Measurements from ENCODE around the gene EVC2. TPM values are rescaled to one million over a fixed set of nuclear protein-coding genes. Genes with fewer than 3 reads are reported as not detected.

Gene EVC2
- total and polyA plus RNA-seq, 8 donors = 4.1 to 11.0 (median 9.4) TPM

- Histone ChIP-seq H3K4me1 (no peaks in the 10 kb centered on the region), H3K36me3 (peaks cover 0 to 20% of the 10 kb centered on the region in 2 donors), H3K27me3 (no peaks in the 10 kb centered on the region), H3K9me3 (no peaks in the 10 kb centered on the region), H3K27ac (no peak overlapping the region), H3K4me3 (no peak overlapping the region)
- TF ChIP-seq, protein P1, sequence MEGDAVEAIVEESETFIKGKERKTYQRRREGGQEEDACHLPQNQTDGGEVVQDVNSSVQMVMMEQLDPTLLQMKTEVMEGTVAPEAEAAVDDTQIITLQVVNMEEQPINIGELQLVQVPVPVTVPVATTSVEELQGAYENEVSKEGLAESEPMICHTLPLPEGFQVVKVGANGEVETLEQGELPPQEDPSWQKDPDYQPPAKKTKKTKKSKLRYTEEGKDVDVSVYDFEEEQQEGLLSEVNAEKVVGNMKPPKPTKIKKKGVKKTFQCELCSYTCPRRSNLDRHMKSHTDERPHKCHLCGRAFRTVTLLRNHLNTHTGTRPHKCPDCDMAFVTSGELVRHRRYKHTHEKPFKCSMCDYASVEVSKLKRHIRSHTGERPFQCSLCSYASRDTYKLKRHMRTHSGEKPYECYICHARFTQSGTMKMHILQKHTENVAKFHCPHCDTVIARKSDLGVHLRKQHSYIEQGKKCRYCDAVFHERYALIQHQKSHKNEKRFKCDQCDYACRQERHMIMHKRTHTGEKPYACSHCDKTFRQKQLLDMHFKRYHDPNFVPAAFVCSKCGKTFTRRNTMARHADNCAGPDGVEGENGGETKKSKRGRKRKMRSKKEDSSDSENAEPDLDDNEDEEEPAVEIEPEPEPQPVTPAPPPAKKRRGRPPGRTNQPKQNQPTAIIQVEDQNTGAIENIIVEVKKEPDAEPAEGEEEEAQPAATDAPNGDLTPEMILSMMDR (IDR thresholded peaks at IDR 0.05) = no peak
- ATAC-seq = no peak
- DNase-seq = no peak
- intact Hi-C loops (cut with DNase I) = no loop called here
Observed at GRCh38 chr4:5566526-5566925, 141.8 kb downstream of the EVC2 start.

- Histone ChIP-seq H3K9me3 (no peaks in the 10 kb centered on the region), H3K27ac (no peak overlapping the region), H3K36me3 (peaks cover 0 to 23% of the 10 kb centered on the region in 2 donors), H3K4me3 (no peak overlapping the region), H3K27me3 (no peaks in the 10 kb centered on the region), H3K4me1 (no peaks in the 10 kb centered on the region)
- TF ChIP-seq, protein P1 (IDR thresholded peaks at IDR 0.05) = no peak
- no peak for DNase-seq
- no peak for ATAC-seq
- intact Hi-C loops (cut with DNase I) = no loop called here
Observed at GRCh38 chr4:5563856-5564255, 144.5 kb downstream of the EVC2 start.

DNA sequence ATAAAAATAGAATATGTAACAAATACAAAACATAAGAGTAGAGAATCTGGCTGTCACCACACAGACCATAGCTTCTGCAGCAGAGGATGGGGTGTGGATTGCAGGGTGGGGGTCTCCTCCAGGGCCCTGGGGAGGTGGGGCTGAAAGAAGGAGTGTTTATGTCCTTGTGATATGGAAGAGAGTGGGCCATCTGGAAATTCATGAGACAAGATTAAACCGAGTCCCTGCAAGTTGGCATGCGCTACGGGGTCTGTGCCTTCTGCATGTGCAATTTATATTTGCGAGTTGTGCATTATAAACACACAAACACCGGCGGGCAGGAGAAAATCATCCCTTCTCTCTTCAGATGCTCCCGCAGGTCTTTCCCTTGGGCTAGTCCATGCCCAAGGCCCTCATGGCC, 145.9 kb downstream of the EVC2 start:
- Histone ChIP-seq H3K9me3 (no peaks in the 10 kb centered on the region), H3K4me3 (no peak overlapping the region), H3K4me1 (no peaks in the 10 kb centered on the region), H3K27ac (no peak overlapping the region), H3K27me3 (no peaks in the 10 kb centered on the region), H3K36me3 (peaks cover 0 to 18% of the 10 kb centered on the region in 2 donors)
- TF ChIP-seq, protein P1 (IDR thresholded peaks at IDR 0.05) = no peak
- no peak for ATAC-seq
- intact Hi-C loops (cut with DNase I) = no loop called here
- DNase-seq = no peak

- intact Hi-C loops (cut with DNase I) = no loop called here
Observed at GRCh38 chr4:5561286-5561685, 147.1 kb downstream of the EVC2 start.

DNA sequence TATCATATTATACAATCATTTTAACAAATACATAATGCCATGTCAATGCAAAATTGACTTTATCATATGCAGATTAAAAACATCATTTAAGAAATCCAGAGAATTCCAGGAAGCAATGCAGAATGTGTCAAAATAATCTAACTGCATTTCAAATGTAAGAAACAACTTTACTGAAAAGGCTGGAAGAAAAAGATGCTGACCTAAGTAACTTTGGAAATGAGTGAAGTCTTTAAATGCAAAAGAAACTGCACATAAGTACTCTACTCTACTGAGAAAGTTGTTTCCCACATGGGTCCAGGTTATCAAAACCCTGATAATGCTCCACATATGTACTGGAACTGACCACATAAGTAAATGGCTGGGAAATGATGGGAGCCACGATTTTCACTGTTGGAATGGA, 149.9 kb downstream of the EVC2 start:
- peaks cover 0 to 12% of the 10 kb centered on the region in 2 donors for H3K36me3 ChIP-seq
- DNase-seq (no peak), ATAC-seq (no peak)
- H3K4me1 ChIP-seq = no peaks in the 10 kb centered on the region
- no peak overlapping the region for H3K4me3 ChIP-seq
- intact Hi-C loops (cut with DNase I) = no loop called here
- no peaks in the 10 kb centered on the region for H3K9me3 ChIP-seq
- H3K27ac ChIP-seq = no peak overlapping the region
- TF ChIP-seq, protein P1 (IDR thresholded peaks at IDR 0.05) = no peak
- H3K27me3 ChIP-seq = no peaks in the 10 kb centered on the region

More at GRCh38 chr4:5561286-5561685, 147.1 kb downstream of the EVC2 start:
- DNase-seq = no peak
- no peak for ATAC-seq
- peaks cover 0 to 18% of the 10 kb centered on the region in 2 donors for H3K36me3 ChIP-seq
- H3K27ac ChIP-seq = no peak overlapping the region
- no peaks in the 10 kb centered on the region for H3K27me3 ChIP-seq
- TF ChIP-seq, protein P1 (IDR thresholded peaks at IDR 0.05) = no peak
- H3K4me1 ChIP-seq = no peaks in the 10 kb centered on the region
- no peak overlapping the region for H3K4me3 ChIP-seq
- no peaks in the 10 kb centered on the region for H3K9me3 ChIP-seq
